ENCODE measurements around the gene SETD1A.

SETD1A gene

GRCh38 chr16:31022544-31023251, 65.1 kb downstream of the SETD1A start:
- no peak for TF ChIP-seq CTCF (IDR thresholded peaks at IDR 0.05)

- TF ChIP-seq CTCF (IDR thresholded peaks at IDR 0.05): no peak
Measured at GRCh38 chr16:31023252-31023602, 65.7 kb downstream of the SETD1A start.

GRCh38 chr16:31023627-31024226, 66.2 kb downstream of the SETD1A start:
- TF ChIP-seq CTCF (IDR thresholded peaks at IDR 0.05): no peak

GRCh38 chr16:31025339-31025738, 67.8 kb downstream of the SETD1A start:
- TF ChIP-seq CTCF (IDR thresholded peaks at IDR 0.05): no peak

- TF ChIP-seq CTCF (IDR thresholded peaks at IDR 0.05): no peak
Measured at GRCh38 chr16:31029272-31029671, 71.7 kb downstream of the SETD1A start.

- TF ChIP-seq CTCF (IDR thresholded peaks at IDR 0.05): no peak
Measured at GRCh38 chr16:31031276-31031675, 73.7 kb downstream of the SETD1A start.

- no peak for TF ChIP-seq CTCF (IDR thresholded peaks at IDR 0.05)
Measured at GRCh38 chr16:31032736-31033708, 75.5 kb downstream of the SETD1A start, which contains the start of gene STX4. Gene STX4, plus strand, starts transcription at chr16:31033558. Its CDS starts 248 bp downstream, at chr16:31033806.
